ENCODE measurements around the gene STK39.

Gene STK39

DNA sequence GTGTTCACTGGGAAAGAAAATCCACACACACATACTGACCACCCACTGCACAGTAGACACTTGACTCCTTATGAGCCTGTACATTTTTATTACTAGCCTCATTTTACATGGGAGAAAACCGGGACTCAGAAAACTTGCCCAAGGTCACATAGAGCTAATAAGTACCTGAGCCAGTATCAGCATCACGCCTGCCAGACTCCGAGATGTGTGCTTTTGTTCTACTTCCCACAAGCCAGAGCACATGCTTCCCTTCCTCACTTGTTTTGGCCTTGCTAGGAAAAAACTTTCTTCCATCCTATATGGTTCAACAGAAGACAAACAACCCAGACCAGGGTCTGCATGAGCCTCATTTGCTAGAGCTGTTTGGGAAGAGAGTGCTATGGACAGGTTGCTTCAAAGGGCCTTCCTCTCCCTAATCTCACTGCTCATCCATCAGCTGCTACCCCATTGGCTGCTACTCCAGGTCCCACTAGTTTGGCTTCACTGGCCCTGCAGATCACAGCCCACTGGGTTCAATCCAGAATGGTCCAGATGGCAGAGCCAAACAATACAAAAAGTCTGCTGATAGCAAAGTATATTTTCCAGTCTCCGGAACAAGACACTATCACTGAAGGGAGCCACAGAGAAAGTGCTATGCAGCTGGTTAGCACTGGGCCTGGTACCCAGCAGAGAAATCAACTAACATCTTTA, 63.9 kb downstream of the STK39 start:
- DNase-seq (ENCODE audit: low read depth in 1 of 2, low spot score in 1 of 2), result no peak
- TF ChIP-seq SPI1 (IDR thresholded peaks at IDR 0.05; ENCODE audit: borderline replicate concordance, low read depth) (no peak), POLR2AphosphoS5 (IDR thresholded peaks at IDR 0.05; ENCODE audit: low read depth) (no peak), REST (IDR thresholded peaks at IDR 0.05; ENCODE audit: insufficient replicate concordance, low read depth) (no peak), GABPA (IDR thresholded peaks at IDR 0.05; ENCODE audit: low read depth) (no peak)
- TF ChIP-seq, protein P1, sequence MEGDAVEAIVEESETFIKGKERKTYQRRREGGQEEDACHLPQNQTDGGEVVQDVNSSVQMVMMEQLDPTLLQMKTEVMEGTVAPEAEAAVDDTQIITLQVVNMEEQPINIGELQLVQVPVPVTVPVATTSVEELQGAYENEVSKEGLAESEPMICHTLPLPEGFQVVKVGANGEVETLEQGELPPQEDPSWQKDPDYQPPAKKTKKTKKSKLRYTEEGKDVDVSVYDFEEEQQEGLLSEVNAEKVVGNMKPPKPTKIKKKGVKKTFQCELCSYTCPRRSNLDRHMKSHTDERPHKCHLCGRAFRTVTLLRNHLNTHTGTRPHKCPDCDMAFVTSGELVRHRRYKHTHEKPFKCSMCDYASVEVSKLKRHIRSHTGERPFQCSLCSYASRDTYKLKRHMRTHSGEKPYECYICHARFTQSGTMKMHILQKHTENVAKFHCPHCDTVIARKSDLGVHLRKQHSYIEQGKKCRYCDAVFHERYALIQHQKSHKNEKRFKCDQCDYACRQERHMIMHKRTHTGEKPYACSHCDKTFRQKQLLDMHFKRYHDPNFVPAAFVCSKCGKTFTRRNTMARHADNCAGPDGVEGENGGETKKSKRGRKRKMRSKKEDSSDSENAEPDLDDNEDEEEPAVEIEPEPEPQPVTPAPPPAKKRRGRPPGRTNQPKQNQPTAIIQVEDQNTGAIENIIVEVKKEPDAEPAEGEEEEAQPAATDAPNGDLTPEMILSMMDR (IDR thresholded peaks at IDR 0.05; ENCODE audit: insufficient read depth, low read length), result no peak
- H3K4me3 ChIP-seq (replicated peaks; ENCODE audit: insufficient read depth, low read length), result no peak overlapping the region
- no peaks in the 10 kb centered on the region for H3K27me3 ChIP-seq (ENCODE audit: insufficient read depth, poor library complexity, severe bottlenecking)
- H3K27ac ChIP-seq (replicated peaks), result no peak overlapping the region

DNA sequence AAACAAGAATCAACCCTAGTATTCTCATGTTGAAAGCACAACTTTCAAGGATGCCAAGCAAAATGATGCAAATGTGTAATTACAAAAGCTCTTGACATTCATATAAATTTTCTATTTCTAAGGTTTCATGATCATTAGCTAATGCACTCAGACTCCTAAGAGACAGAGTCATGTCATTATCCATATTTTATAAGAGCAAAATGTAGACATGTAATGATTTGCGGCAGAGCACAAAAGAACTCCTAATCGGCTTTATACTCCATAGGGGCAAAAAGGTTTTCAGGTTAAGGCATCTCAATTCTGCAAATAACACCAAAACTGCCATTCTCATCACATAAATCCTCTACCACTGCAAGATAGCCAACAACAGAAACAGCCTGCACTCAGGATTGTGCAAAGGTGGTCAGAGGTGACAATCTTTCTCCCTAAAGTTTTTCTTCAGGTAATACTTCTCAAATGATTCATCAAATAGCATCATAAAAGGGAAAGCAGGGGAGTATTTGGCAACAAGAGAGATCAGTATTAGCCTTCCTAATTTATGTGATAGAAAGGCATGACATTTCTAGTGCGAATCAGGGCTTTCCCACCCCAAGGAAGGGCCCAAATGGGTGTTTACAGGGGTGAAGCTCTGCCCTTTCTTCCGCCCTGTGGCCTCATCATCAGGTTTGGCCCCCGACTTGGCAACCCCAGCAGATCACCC, 64.7 kb downstream of the STK39 start:
- DNase-seq (ENCODE audit: low read depth in 1 of 2, low spot score in 1 of 2), result no peak
- H3K27me3 ChIP-seq (ENCODE audit: insufficient read depth, poor library complexity, severe bottlenecking), result no peaks in the 10 kb centered on the region
- TF ChIP-seq GABPA (IDR thresholded peaks at IDR 0.05; ENCODE audit: low read depth) (no peak), POLR2AphosphoS5 (IDR thresholded peaks at IDR 0.05; ENCODE audit: low read depth) (no peak), REST (IDR thresholded peaks at IDR 0.05; ENCODE audit: insufficient replicate concordance, low read depth) (no peak), SPI1 (IDR thresholded peaks at IDR 0.05; ENCODE audit: borderline replicate concordance, low read depth) (no peak)
- TF ChIP-seq, protein P1 (IDR thresholded peaks at IDR 0.05; ENCODE audit: insufficient read depth, low read length), result no peak
- no peak overlapping the region for H3K4me3 ChIP-seq (replicated peaks; ENCODE audit: insufficient read depth, low read length)
- no peak overlapping the region for H3K27ac ChIP-seq (replicated peaks)

GRCh38 chr2:168181825-168182224, 65.6 kb downstream of the STK39 start:
- no peak for TF ChIP-seq SPI1 (IDR thresholded peaks at IDR 0.05; ENCODE audit: borderline replicate concordance, low read depth)
- no peak for TF ChIP-seq GABPA (IDR thresholded peaks at IDR 0.05; ENCODE audit: low read depth)
- TF ChIP-seq REST (IDR thresholded peaks at IDR 0.05; ENCODE audit: insufficient replicate concordance, low read depth), result no peak
- TF ChIP-seq, protein P1 (IDR thresholded peaks at IDR 0.05; ENCODE audit: insufficient read depth, low read length), result no peak
- TF ChIP-seq POLR2AphosphoS5 (IDR thresholded peaks at IDR 0.05; ENCODE audit: low read depth), result no peak
- Histone ChIP-seq H3K4me3 (replicated peaks; ENCODE audit: insufficient read depth, low read length) (no peak overlapping the region), H3K27ac (replicated peaks) (no peak overlapping the region), H3K27me3 (ENCODE audit: insufficient read depth, poor library complexity, severe bottlenecking) (no peaks in the 10 kb centered on the region)
- no peak for DNase-seq (ENCODE audit: low read depth in 1 of 2, low spot score in 1 of 2)

All from HL-60 (cell line).